GM12891 (cell line): ENCODE results near the gene MRPL1.
"Not testable (repeated sequence)": the region's sequence is repeated elsewhere in the genome, so short reads cannot be mapped to it uniquely, and the experiment has no call there.

Experiments used
- POLR2A ChIP-seq: IDR thresholded peaks from 2 replicates; pipeline ENCODE4 v1.6.1; 2011; ENCODE audit warnings: low read depth, low read length, control low read depth
- POLR2AphosphoS5 ChIP-seq: IDR thresholded peaks from 2 replicates; pipeline ENCODE4 v1.6.1; 2011; ENCODE audit warnings: low read depth, low read length, control low read depth
- SPI1 ChIP-seq: IDR thresholded peaks from 2 replicates; pipeline ENCODE4 v1.6.1; 2011; ENCODE audit warnings: low read depth, low read length, control low read depth
- TAF1 ChIP-seq: IDR thresholded peaks from 2 replicates; pipeline ENCODE4 v1.6.1; 2011; ENCODE audit warnings: low read depth, low read length, control low read depth

DNA sequence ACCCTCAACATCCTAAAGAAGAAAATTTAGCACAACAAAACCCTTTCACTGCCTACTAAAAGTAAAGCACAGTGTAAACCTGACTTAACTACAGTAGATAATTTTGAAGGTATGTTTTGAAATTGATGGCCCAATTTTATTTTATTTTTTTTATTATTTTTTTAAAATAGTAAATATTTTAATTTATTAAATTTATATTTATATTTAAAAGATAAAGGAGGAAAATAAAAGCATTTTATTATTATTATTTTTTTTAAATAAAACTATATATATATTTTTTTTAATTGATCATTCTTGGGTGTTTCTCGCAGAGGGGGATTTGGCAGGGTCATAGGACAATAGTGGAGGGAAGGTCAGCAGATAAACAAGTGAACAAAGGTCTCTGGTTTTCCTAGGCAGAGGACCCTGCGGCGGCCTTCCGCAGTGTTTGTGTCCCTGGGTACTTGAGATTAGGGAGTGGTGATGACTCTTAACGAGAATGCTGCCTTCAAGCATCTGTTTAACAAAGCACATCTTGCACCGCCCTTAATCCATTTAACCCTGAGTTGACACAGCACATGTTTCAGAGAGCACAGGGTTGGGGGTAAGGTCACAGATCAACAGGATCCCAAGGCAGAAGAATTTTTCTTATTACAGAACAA lies 120.4 kb downstream of the MRPL1 start:
- TF ChIP-seq POLR2A, POLR2AphosphoS5, SPI1, TAF1: not testable (repeated sequence)
